T-helper 1 cell treated with Interleukin-12 subunit alpha and Interleukin-12 subunit beta and Interleukin-4 antibody, amounts not matched to agents 30 ng/mL and 1 ng/mL, for 36 hours (primary cell): ENCODE measurements around the gene NRP1. TPM values are rescaled to one million over a fixed set of nuclear protein-coding genes. Genes with fewer than 3 reads are reported as not detected.
"Not testable (repeated sequence)": the region's sequence is repeated elsewhere in the genome, so short reads cannot be mapped to it uniquely, and the experiment has no call there.

Source experiments
- intact Hi-C: fragments of 100-400 bp; cut with micrococcal nuclease; formaldehyde crosslinking; loops from one replicate; pipeline ENCODE4 v1.15.1; 2024
- total RNA-seq: library from RNA; stranded (reverse); gene quantifications from 2 replicates; pipeline ENCODE4 v1.2.3, GENCODE V29; 2022

The NRP1 gene
- 1.4 and 3.4 TPM in 2 replicates for total RNA-seq

- intact Hi-C loops: loop anchor here (10.0 kb wide), 2 partner anchors 791 to 951 kb away; no protein-coding TSS in a partner anchor
Observed at GRCh38 chr10:33334153-33334804, at the start of gene NRP1. Gene NRP1, minus strand, starts transcription at chr10:33334667. Its CDS starts 285 bp downstream, at chr10:33334382.

GRCh38 chr10:33384201-33384600 lies 49.7 kb upstream of the NRP1 start:
- intact Hi-C loops: not testable (repeated sequence)

GRCh38 chr10:33382921-33383713 lies 48.6 kb upstream of the NRP1 start:
- intact Hi-C loops: no loop called here

GRCh38 chr10:33382216-33382600 lies 47.7 kb upstream of the NRP1 start:
- intact Hi-C loops: no loop called here

- intact Hi-C loops: no loop called here
Observed at GRCh38 chr10:33381451-33382215, 47.2 kb upstream of the NRP1 start.

- intact Hi-C loops: loop anchor here (1.0 kb wide), 1 partner anchor 184 kb away; no protein-coding TSS in a partner anchor
Observed at GRCh38 chr10:33377658-33378025, 43.2 kb upstream of the NRP1 start.

GRCh38 chr10:33376976-33377657 lies 42.6 kb upstream of the NRP1 start:
- intact Hi-C loops: loop anchor here (1.0 kb wide), 1 partner anchor 184 kb away; no protein-coding TSS in a partner anchor

GRCh38 chr10:33376476-33376875 lies 42.0 kb upstream of the NRP1 start:
- intact Hi-C loops: no loop called here

- intact Hi-C loops: no loop called here
Observed at GRCh38 chr10:33373263-33373662, 38.8 kb upstream of the NRP1 start.

- intact Hi-C loops: no loop called here
Observed at GRCh38 chr10:33371234-33371633, 36.8 kb upstream of the NRP1 start.

GRCh38 chr10:33370434-33370930 lies 36.0 kb upstream of the NRP1 start:
- intact Hi-C loops: no loop called here

- intact Hi-C loops: no loop called here
Observed at GRCh38 chr10:33368086-33368485, 33.6 kb upstream of the NRP1 start.

- intact Hi-C loops: no loop called here
Observed at GRCh38 chr10:33365871-33366411, 31.5 kb upstream of the NRP1 start.

GRCh38 chr10:33365301-33365700 lies 30.8 kb upstream of the NRP1 start:
- intact Hi-C loops: no loop called here

- intact Hi-C loops: no loop called here
Observed at GRCh38 chr10:33363106-33363505, 28.6 kb upstream of the NRP1 start.

GRCh38 chr10:33358016-33358415 lies 23.5 kb upstream of the NRP1 start:
- intact Hi-C loops: no loop called here

- intact Hi-C loops: no loop called here
Observed at GRCh38 chr10:33355274-33355673, 20.8 kb upstream of the NRP1 start.

- intact Hi-C loops: no loop called here
Observed at GRCh38 chr10:33353853-33354252, 19.4 kb upstream of the NRP1 start.

- intact Hi-C loops: no loop called here
Observed at GRCh38 chr10:33353334-33353733, 18.9 kb upstream of the NRP1 start.

GRCh38 chr10:33352615-33353014 lies 18.1 kb upstream of the NRP1 start:
- intact Hi-C loops: no loop called here

- intact Hi-C loops: no loop called here
Observed at GRCh38 chr10:33352175-33352574, 17.7 kb upstream of the NRP1 start.
